Transverse colon (tissue), 4 donors: Measurements from ENCODE around the gene MAOA. TPM values are rescaled to one million over a fixed set of nuclear protein-coding genes. Genes with fewer than 3 reads are reported as not detected.

Source experiments
- DNase-seq: peaks from one replicate; pipeline ENCODE4 v3.0.0-alpha.2; 2019
- H3K27ac ChIP-seq, 4 donors: fragments of 200-600 bp; sonication (generic); 2 replicates each; pipeline ENCODE4 v1.5.1; 2016 to 2018; ENCODE audit warnings: inconsistent platforms in 4 of 4
- H3K27me3 ChIP-seq: fragments of 200-600 bp; sonication (generic); 2 replicates; pipeline ENCODE4 v1.5.1; 2017; ENCODE audit warnings: inconsistent platforms
- H3K36me3 ChIP-seq, 4 donors: fragments of 200-600 bp; sonication (generic); 2 replicates each; pipeline ENCODE4 v1.5.1; 2017 to 2019; ENCODE audit warnings: inconsistent platforms in 4 of 4
- H3K4me1 ChIP-seq, 4 donors: fragments of 200-600 bp; sonication (generic); 2 replicates each; pipeline ENCODE4 v1.5.1; 2017 to 2020; ENCODE audit warnings: inconsistent platforms in 4 of 4
- H3K4me3 ChIP-seq, 4 donors: fragments of 200-600 bp; sonication (generic); 1 replicate in 1 of 4; 2 replicates in 3 of 4; pipeline versions ENCODE4 v1.5.1 to v1.6.1; 2017 to 2019; ENCODE audit warnings: inconsistent platforms in 4 of 4
- H3K9me3 ChIP-seq, 2 donors: fragments of 200-600 bp; sonication (generic); 2 replicates each; pipeline ENCODE4 v1.5.1; 2017 to 2019; ENCODE audit warnings: inconsistent platforms in 2 of 2
- EP300 ChIP-seq: sonication (generic); formaldehyde crosslinking; IDR thresholded peaks from one replicate; pipeline ENCODE4 v1.6.1; 2017; ENCODE audit warnings: antibody characterized with exemption, low read depth
- POLR2A ChIP-seq: fragments of 450-650 bp; IDR thresholded peaks from one replicate; pipeline ENCODE4 v1.6.1; 2016; ENCODE audit warnings: antibody characterized with exemption, mild to moderate bottlenecking, moderate library complexity
- POLR2AphosphoS5 ChIP-seq, 3 donors: sonication (generic); formaldehyde crosslinking; IDR thresholded peaks; one replicate each; pipeline ENCODE4 v1.6.1; 2016; ENCODE audit warnings: antibody characterized with exemption in 3 of 3
- WGBS, 2 donors: methylation state at CpG; one replicate each; pipeline ENCODE4 v1.1.5; 2018; ENCODE audit warnings: low coverage in 1 of 2; 5-methylcytosine and 5-hydroxymethylcytosine counted together
- in situ Hi-C, 4 donors: fragments of 200-750 bp; cut with MboI; loops; one replicate each; pipeline versions ENCODE4 v1.15.0 to v1.15.1; 2017; ENCODE audit warnings: low sequenced_read_pairs in 3 of 4, low pct_ligation_motif_present in 1 of 4, low pct_unique_long_range_greater_than_20kb in 1 of 4
- intact Hi-C: fragments of 100-400 bp; cut with DNase I; formaldehyde crosslinking; loops from one replicate; pipeline ENCODE4 v1.15.1; 2023; ENCODE audit warnings: low total_unique reads
- total RNA-seq, 4 donors: library from RNA; depleted of rRNA; stranded (reverse); fragments of >200 nt; gene quantifications; one replicate each; pipeline ENCODE4 v1.1.0, GENCODE V29; 2016
- TF ChIP-seq, protein P1 (sequence below), 5 experiments: fragments of 200-600 bp in 3 of 5; fragments of 450-650 bp in 2 of 5; sonication (generic) in 3 of 5; IDR thresholded peaks; 1 replicate in 2 of 5; 2 replicates in 3 of 5; pipeline ENCODE4 v1.5.1; 2016 to 2017; ENCODE audit warnings: antibody characterized with exemption in 5 of 5, inconsistent platforms in 3 of 5, mild to moderate bottlenecking in 2 of 5, moderate library complexity in 1 of 5

MAOA gene
- total RNA-seq, 4 donors from 2014 or later, result 104 to 425 (median 289) TPM

DNA sequence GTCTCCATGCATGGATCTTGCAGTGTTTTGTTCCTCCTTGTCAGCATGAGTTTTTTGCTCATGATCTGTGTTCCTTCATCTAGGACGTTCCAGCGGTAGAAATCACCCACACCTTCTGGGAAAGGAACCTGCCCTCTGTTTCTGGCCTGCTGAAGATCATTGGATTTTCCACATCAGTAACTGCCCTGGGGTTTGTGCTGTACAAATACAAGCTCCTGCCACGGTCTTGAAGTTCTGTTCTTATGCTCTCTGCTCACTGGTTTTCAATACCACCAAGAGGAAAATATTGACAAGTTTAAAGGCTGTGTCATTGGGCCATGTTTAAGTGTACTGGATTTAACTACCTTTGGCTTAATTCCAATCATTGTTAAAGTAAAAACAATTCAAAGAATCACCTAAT lies 88.2 kb downstream of the MAOA start:
- DNase-seq, result no peak
- WGBS, 2 donors, result 63% methylated on average over 3 of the region's 3 CpGs; no CpG with 5 or more reads in 1 of the 2 donors
- in situ Hi-C loops (no loop called here), intact Hi-C loops (no loop called here)
- no peaks in the 10 kb centered on the region for H3K9me3 ChIP-seq
- peak overlapping the region in 1 of 4 donors; percentile 26 for H3K27ac ChIP-seq
- no peak overlapping the region for H3K4me3 ChIP-seq
- no peaks in the 10 kb centered on the region for H3K36me3 ChIP-seq
- peaks cover 0 to 48% (median 16%) of the 10 kb centered on the region in 4 donors for H3K4me1 ChIP-seq
- no peaks in the 10 kb centered on the region for H3K27me3 ChIP-seq
- TF ChIP-seq POLR2AphosphoS5 (IDR thresholded peaks at IDR 0.05), result no peak
- TF ChIP-seq, protein P1, sequence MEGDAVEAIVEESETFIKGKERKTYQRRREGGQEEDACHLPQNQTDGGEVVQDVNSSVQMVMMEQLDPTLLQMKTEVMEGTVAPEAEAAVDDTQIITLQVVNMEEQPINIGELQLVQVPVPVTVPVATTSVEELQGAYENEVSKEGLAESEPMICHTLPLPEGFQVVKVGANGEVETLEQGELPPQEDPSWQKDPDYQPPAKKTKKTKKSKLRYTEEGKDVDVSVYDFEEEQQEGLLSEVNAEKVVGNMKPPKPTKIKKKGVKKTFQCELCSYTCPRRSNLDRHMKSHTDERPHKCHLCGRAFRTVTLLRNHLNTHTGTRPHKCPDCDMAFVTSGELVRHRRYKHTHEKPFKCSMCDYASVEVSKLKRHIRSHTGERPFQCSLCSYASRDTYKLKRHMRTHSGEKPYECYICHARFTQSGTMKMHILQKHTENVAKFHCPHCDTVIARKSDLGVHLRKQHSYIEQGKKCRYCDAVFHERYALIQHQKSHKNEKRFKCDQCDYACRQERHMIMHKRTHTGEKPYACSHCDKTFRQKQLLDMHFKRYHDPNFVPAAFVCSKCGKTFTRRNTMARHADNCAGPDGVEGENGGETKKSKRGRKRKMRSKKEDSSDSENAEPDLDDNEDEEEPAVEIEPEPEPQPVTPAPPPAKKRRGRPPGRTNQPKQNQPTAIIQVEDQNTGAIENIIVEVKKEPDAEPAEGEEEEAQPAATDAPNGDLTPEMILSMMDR (IDR thresholded peaks at IDR 0.05), result no peak
- no peak for TF ChIP-seq EP300
- no peak for TF ChIP-seq POLR2A

DNA sequence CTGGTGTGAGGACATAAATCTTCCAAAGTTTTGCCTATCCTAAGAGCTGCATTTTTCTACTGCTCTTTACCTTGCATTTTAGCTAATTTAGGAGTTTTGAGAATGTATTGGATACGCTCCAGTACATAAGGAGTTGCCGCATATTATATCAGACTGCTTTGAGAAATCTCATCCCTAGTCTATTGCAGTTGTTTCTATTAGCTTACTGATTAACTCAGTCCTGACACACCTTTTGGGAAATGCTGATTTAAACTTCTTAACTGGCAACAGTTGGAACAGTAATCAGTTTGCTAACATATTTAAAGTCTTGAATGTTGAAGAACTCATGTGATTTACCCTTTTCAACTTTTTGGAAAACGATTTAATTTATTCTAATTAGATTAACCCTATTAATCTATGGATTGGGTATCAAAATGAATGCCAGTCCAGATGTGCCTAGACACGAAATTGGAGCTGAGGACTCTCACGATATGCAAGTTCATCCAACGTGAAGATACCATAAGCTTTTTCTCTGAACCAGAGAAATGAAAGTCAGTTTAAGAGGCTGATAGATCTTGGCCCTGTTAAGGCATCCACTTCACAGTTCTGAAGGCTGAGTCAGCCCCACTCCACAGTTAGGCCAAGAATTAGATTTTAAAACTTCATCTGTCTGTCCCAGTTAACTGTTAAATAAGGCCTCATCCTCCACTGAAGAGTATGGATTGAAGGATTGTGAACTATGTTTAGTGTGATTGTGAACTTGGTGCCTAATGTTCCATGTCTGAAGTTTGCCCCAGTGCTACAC lies 90.0 kb downstream of the MAOA start:
- H3K4me3 ChIP-seq, result no peak overlapping the region
- 33 to 38% methylated on average over 1 to 6 of the region's 6 CpGs for WGBS, 2 donors
- no peaks in the 10 kb centered on the region for H3K9me3 ChIP-seq
- H3K4me1 ChIP-seq, result peaks cover 0 to 53% (median 17%) of the 10 kb centered on the region in 4 donors
- intact Hi-C loops, result loop anchor here (5.0 kb wide), 1 partner anchor 89 kb away; the partner anchor contains the start of gene MAOA
- TF ChIP-seq POLR2AphosphoS5 (IDR thresholded peaks at IDR 0.05) (no peak), POLR2A (no peak), EP300 (no peak)
- DNase-seq, result no peak
- H3K27me3 ChIP-seq, result no peaks in the 10 kb centered on the region
- in situ Hi-C loops, result no loop called here
- H3K36me3 ChIP-seq, result no peaks in the 10 kb centered on the region
- peak overlapping the region; percentile 11 to 55 (median 20) for H3K27ac ChIP-seq

DNA sequence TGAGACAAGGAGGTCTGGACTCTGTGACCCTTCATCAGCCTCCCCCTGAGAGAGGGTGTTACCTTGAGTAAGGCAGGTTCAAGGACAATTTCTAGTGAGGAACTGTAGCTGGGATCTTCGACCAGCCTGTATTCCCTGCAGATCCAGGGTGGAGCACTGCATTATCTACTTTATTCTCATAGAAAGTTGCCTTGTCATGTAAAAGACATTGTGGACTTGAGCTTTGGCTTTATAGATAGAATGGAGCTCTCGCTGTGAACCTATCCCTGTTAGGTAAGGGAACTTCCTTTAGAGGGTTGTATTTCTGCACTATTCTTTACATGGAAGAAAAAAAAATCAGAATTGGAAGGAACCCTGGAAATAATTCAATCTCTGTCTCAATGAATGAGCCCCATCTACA lies 91.4 kb downstream of the MAOA start:
- Histone ChIP-seq H3K4me1 (peaks cover 0 to 39% (median 11%) of the 10 kb centered on the region in 4 donors), H3K27ac (peak overlapping the region in 1 of 4 donors; percentile 8), H3K36me3 (no peaks in the 10 kb centered on the region), H3K9me3 (no peaks in the 10 kb centered on the region), H3K4me3 (no peak overlapping the region), H3K27me3 (no peaks in the 10 kb centered on the region)
- DNase-seq, result no peak
- intact Hi-C loops, result loop anchor here (5.0 kb wide), 1 partner anchor 90 kb away; the partner anchor contains the start of gene MAOA
- no peak for TF ChIP-seq POLR2AphosphoS5 (IDR thresholded peaks at IDR 0.05)
- TF ChIP-seq, protein P1 (IDR thresholded peaks at IDR 0.05), result no peak
- TF ChIP-seq POLR2A, result no peak
- 53% methylated on average over 2 of the region's 2 CpGs; no CpG with 5 or more reads in 1 of the 2 donors for WGBS, 2 donors
- in situ Hi-C loops, result no loop called here

DNA sequence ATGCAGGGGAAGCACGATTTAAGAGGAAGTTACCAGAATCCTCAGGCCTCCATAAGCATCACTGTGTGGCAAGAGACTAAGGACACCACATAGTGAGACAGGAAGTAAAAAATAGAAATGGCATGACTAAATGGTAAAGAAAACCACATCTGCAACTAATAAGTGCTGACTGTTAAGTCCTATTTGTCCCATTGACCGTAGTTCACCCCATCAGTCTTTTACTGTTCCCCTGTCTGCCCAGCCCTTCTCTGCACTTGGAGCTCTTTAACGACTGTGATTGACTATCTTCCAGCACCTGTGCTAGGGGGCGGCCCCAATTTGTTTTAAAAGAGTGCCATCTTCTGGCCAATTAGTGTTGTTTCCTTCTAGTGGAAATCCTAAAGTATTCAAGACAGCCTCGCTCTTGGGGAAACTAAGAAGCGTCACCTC lies 94.2 kb downstream of the MAOA start:
- no peak for TF ChIP-seq POLR2A
- no peak for TF ChIP-seq EP300
- TF ChIP-seq, protein P1 (IDR thresholded peaks at IDR 0.05), result peak; percentile 39 to 68 (median 49)
- H3K4me1 ChIP-seq, result peaks cover 0 to 27% (median 8%) of the 10 kb centered on the region in 4 donors
- H3K27me3 ChIP-seq, result no peaks in the 10 kb centered on the region
- H3K9me3 ChIP-seq, result no peaks in the 10 kb centered on the region
- no peak overlapping the region for H3K4me3 ChIP-seq
- peak overlapping the region in 3 of 4 donors; percentile 18 to 31 (median 20) for H3K27ac ChIP-seq
- peak; percentile 61 for DNase-seq
- intact Hi-C loops (loop anchor here (5.0 kb wide), 1 partner anchor 188 kb away; no protein-coding TSS in a partner anchor), in situ Hi-C loops (loop anchor here (10.0 to 25.0 kb wide), 2 partner anchors 185 to 188 kb away; no protein-coding TSS in a partner anchor)
- WGBS, 2 donors, result 0 to 14% methylated on average over 1 to 6 of the region's 6 CpGs
- no peaks in the 10 kb centered on the region for H3K36me3 ChIP-seq
